NCI-H460 (cell line): ENCODE results near the gene GABRA5. TPM values are rescaled to one million over a fixed set of nuclear protein-coding genes. Genes with fewer than 3 reads are reported as not detected.

Experiments used
- DNase-seq: peaks from one replicate; pipeline ENCODE4 v3.0.0-alpha.2; 2016; ENCODE audit warnings: low read depth; ENCODE audit errors: extremely low read depth
- total RNA-seq: library from RNA; depleted of rRNA; stranded (reverse); fragments of >200 nt; shearing (Covaris generic); gene quantifications from 2 replicates; pipeline ENCODE4 v1.2.3, GENCODE V29; 2014; rRNA removed

GABRA5 gene
- total RNA-seq, 1 experiment from 2014 or later: not detected

- DNase-seq: no peak
These were observed 114.6 kb downstream of the GABRA5 start for GRCh38 chr15:26981492-26981891.

- DNase-seq: no peak
These were observed 117.0 kb downstream of the GABRA5 start for GRCh38 chr15:26983822-26984221.

GRCh38 chr15:26985050-26985449 lies 118.2 kb downstream of the GABRA5 start:
- DNase-seq: no peak

- no peak for DNase-seq
These were observed 129.4 kb downstream of the GABRA5 start for GRCh38 chr15:26996250-26996649.

Other genes with a start within 250 kb of the GABRA5 start
- 0.92 and 1.3 TPM in 2 replicates for gene GABRB3, start 94.0 kb upstream of the GABRA5 start, total RNA-seq
- 0.03 and 0.20 TPM in 2 replicates for gene GABRG3, start 104.1 kb downstream of the GABRA5 start, total RNA-seq